Adrenal gland (tissue), 12 donors: ENCODE measurements around the gene PKDREJ. TPM values are rescaled to one million over a fixed set of nuclear protein-coding genes. Genes with fewer than 3 reads are reported as not detected.

Source experiments
- DNase-seq, 7 donors: peaks; one replicate each; pipeline ENCODE4 v3.0.0-alpha.2; 2019 to 2020
- H3K27ac ChIP-seq, 5 donors: fragments of 200-600 bp; sonication (generic) in 4 of 5; 1 replicate in 3 of 5; 2 replicates in 2 of 5; pipeline versions ENCODE4 v1.5.1 to v1.8.0; 2016 to 2020; ENCODE audit warnings: mild to moderate bottlenecking in 1 of 5
- H3K27me3 ChIP-seq: fragments of 200-600 bp; 2 replicates; pipeline ENCODE4 v1.8.0; 2021
- H3K36me3 ChIP-seq, 2 donors: fragments of 200-600 bp; replicated peaks in 1 of 2; 1 replicate in 1 of 2; 2 replicates in 1 of 2; pipeline versions ENCODE4 v1.5.1 to v1.8.0; 2018 to 2022
- H3K4me1 ChIP-seq, 2 donors: fragments of 200-600 bp; replicated peaks in 1 of 2; 1 replicate in 1 of 2; 2 replicates in 1 of 2; pipeline versions ENCODE4 v1.5.1 to v1.8.0; 2018 to 2021
- H3K4me3 ChIP-seq, 4 donors: fragments of 200-600 bp; sonication (generic) in 3 of 4; one replicate each; pipeline ENCODE4 v1.5.1; 2016 to 2018
- H3K9me3 ChIP-seq, 3 donors: fragments of 200-600 bp; sonication (generic) in 1 of 3; replicated peaks in 1 of 3; 1 replicate in 2 of 3; 2 replicates in 1 of 3; pipeline versions ENCODE4 v1.5.1 to v1.8.0; 2016 to 2021
- CTCF ChIP-seq, 6 experiments: fragments of 450-650 bp in 4 of 6; fragments of 200-600 bp in 2 of 6; sonication (generic) in 1 of 6; IDR thresholded peaks; 1 replicate in 5 of 6; 2 replicates in 1 of 6; pipeline versions ENCODE4 v1.5.1 to v1.8.0; 2016 to 2021; ENCODE audit warnings: antibody characterized with exemption in 6 of 6, mild to moderate bottlenecking in 2 of 6, moderate library complexity in 1 of 6
- POLR2A ChIP-seq, 2 donors: fragments of 450-650 bp; IDR thresholded peaks; one replicate each; pipeline ENCODE4 v1.6.1; 2017; ENCODE audit warnings: antibody characterized with exemption in 2 of 2, mild to moderate bottlenecking in 2 of 2, moderate library complexity in 1 of 2
- WGBS, 4 donors: extraction: QIAGEN DNeasy Blood & Tissue Kit in 2 of 4; methylation state at CpG; one replicate each; pipeline versions ENCODE4 v1.1.5 to v1.1.7; 2013 to 2017; 5-methylcytosine and 5-hydroxymethylcytosine counted together
- intact Hi-C, 2 donors: fragments of 100-400 bp; cut with DNase I; formaldehyde crosslinking; loops; one replicate each; pipeline versions ENCODE4 v1.14.1 to v1.15.0; 2022 to 2023
- polyA plus RNA-seq, 3 donors: library from polyadenylated mRNA; stranded (reverse); fragments of 200-250 nt in 2 of 3; fragments of 350-450 nt in 1 of 3; fragmentation: Illumina TruSeq in 1 of 3; extraction: RNeasy Lipid Tissue Mini Kit (QIAGEN cat#74804) in 1 of 3; gene quantifications; one replicate each; pipeline ENCODE4 v1.2.3, GENCODE V29; 2013 to 2014
- total RNA-seq, 9 donors: library from RNA; depleted of rRNA in 4 of 9; stranded (reverse); fragments of >200 nt in 4 of 9; fragments of 120-200 nt in 1 of 9; fragmentation: NEBNext Ultra II Directional in 1 of 9; extraction: Animal tissue kit (Norgen Biotek cat#: 25700) in 1 of 9; gene quantifications; one replicate each; pipeline versions ENCODE4 v1.1.0 to v1.2.4, GENCODE V29; 2013 to 2023
- donor health status: healthy with polysubstance abuse.
- donor health status: Bipolar disorder and iron deficiency.
- donor health status: DM: yes; HTN: yes; CAD: no.
- donor health status: DM: no; HTN: no; CAD: no.
- donor health status: DM: no; HTN: no; CAD: no.
- donor health status: DM: yes; HTN: yes; CAD: no.

Gene PKDREJ
- total and polyA plus RNA-seq, 12 donors = under 0.01 to 0.11 (median 0.05) TPM; not detected in 2

GRCh38 chr22:46308283-46308988 is 45.3 kb upstream of the PKDREJ start:
- intact Hi-C loops = no loop called here
- Histone ChIP-seq H3K4me3 (no peak overlapping the region), H3K36me3 (no peaks in the 10 kb centered on the region), H3K9me3 (no peaks in the 10 kb centered on the region), H3K4me1 (no peaks in the 10 kb centered on the region), H3K27ac (no peak overlapping the region), H3K27me3 (no peaks in the 10 kb centered on the region)
- TF ChIP-seq POLR2A (IDR thresholded peaks at IDR 0.05) (no peak), CTCF (IDR thresholded peaks at IDR 0.05) (no peak)
- WGBS, 4 donors = 92 to 95% (median 94%) methylated on average over 19 to 23 of the region's 23 CpGs
- no peak for DNase-seq

GRCh38 chr22:46303347-46303965 is 40.3 kb upstream of the PKDREJ start:
- 89 to 94% (median 91%) methylated on average over 7 of the region's 7 CpGs for WGBS, 4 donors

GRCh38 chr22:46300491-46300890 is 37.3 kb upstream of the PKDREJ start:
- TF ChIP-seq CTCF (IDR thresholded peaks at IDR 0.05) = no peak
- no peak for TF ChIP-seq POLR2A (IDR thresholded peaks at IDR 0.05)
- H3K27me3 ChIP-seq = no peaks in the 10 kb centered on the region
- no peaks in the 10 kb centered on the region for H3K36me3 ChIP-seq
- H3K4me1 ChIP-seq = peaks cover 14 to 17% of the 10 kb centered on the region in 2 donors
- no peak for DNase-seq
- H3K9me3 ChIP-seq = no peaks in the 10 kb centered on the region
- no peak overlapping the region for H3K27ac ChIP-seq
- 92 to 98% (median 97%) methylated on average over 5 to 7 of the region's 7 CpGs for WGBS, 4 donors
- intact Hi-C loops = no loop called here
- no peak overlapping the region for H3K4me3 ChIP-seq

More at GRCh38 chr22:46303347-46303965, 40.3 kb upstream of the PKDREJ start:
- Histone ChIP-seq H3K9me3 (no peaks in the 10 kb centered on the region), H3K36me3 (no peaks in the 10 kb centered on the region), H3K4me1 (no peaks in the 10 kb centered on the region), H3K27ac (no peak overlapping the region), H3K4me3 (no peak overlapping the region), H3K27me3 (no peaks in the 10 kb centered on the region)
- no peak for TF ChIP-seq POLR2A (IDR thresholded peaks at IDR 0.05)
- no peak for TF ChIP-seq CTCF (IDR thresholded peaks at IDR 0.05)
- DNase-seq = no peak
- intact Hi-C loops = no loop called here

- TF ChIP-seq POLR2A (IDR thresholded peaks at IDR 0.05) (no peak), CTCF (IDR thresholded peaks at IDR 0.05) (no peak)
- Histone ChIP-seq H3K4me3 (no peak overlapping the region), H3K36me3 (no peaks in the 10 kb centered on the region), H3K9me3 (no peaks in the 10 kb centered on the region), H3K27me3 (no peaks in the 10 kb centered on the region), H3K27ac (no peak overlapping the region), H3K4me1 (peaks cover 15 to 17% of the 10 kb centered on the region in 2 donors)
- intact Hi-C loops = loop anchor here in 1 of 2 donors (10.0 kb wide), 1 partner anchor 164 kb away; no protein-coding TSS in a partner anchor
- WGBS, 4 donors = 93 to 96% (median 94%) methylated on average over 13 of the region's 13 CpGs
- no peak for DNase-seq
Measured at GRCh38 chr22:46299101-46299500, 36.0 kb upstream of the PKDREJ start.
